ENCODE results near the gene RASD1. TPM values are rescaled to one million over a fixed set of nuclear protein-coding genes. Genes with fewer than 3 reads are reported as not detected.

RASD1 gene
- total and polyA plus RNA-seq, 4 donors, result 0.89 to 46.7 (median 14.7) TPM

DNA sequence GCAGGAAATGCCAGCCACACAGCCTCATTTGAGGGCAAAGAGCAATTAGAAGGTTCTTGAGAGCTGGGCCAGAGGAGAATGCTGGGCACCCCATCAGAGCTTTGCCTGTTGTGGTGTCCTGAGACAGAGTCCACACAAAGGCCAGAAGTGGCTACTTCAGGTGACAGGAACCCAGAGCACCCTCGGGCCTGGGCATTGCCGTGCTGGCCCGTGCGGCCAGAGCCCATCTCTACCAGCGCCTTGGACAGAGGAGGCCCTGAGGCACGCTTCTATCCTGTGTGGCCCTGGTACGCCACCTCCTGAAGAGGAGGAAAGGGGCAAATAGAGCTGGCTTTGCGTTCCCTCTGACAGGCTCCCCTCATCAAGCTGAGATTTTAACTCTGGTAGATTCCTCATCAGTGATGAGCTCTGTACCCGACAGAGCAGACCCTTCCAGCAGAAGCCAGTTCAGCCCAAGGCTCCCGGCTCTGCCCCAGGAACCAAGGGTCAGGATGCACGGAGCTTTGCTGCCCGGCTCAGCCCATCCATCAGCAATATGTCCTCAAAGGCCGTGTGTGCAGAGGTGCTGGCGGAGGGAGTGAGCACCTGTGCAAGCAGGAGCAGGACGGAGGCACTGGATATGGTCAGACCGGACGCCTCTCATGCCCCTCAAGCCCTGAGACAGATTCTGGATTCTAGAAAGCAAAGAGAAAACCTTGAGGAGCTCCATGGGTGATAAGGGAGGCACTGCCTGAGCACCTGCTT, 3.4 kb upstream of the RASD1 start:
- DNase-seq (ENCODE audit: low spot score), result no peak
- H3K9me3 ChIP-seq (ENCODE audit: control insufficient read depth in 4 of 4, low read length in 3 of 4), result no peaks in the 10 kb centered on the region

DNA sequence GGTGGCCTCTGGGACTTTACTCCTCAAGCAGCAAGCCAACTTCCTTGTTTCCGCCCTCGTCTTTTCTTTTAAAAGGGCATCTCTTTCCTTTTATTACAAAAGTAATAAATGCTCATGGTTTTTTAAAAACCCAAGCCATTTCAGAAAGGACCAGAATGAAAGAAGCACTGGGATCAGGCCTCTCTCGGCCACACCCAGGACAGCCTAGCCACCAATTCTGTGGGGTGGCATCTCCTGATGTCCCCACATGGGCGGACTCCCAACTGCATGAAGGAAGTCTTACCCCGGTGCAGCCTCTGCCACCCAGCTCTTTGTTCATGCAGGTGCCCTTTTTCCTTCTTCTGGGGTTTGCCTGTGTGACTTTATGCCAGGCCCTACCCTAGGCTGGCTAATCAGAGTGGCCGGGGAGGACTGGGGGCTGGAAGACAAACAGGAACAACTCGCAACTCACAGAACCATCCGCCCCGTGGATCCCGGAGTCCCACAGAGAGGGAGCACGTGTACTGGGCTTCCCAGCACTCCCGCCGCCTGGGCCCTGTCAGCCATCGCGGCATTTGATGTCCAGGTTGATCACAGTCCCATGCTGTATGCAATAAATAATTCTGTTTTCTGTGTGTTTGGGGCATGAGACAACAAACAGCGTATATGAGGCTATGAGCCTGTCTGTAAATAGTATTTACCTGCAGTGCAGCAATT, 2.6 kb upstream of the RASD1 start:
- Histone ChIP-seq H3K4me1 (ENCODE audit: control insufficient read depth in 4 of 4, insufficient read depth in 4 of 4, low read length in 3 of 4) (peaks cover 0 to 16% (median 7%) of the 10 kb centered on the region in 4 donors), H3K27ac (ENCODE audit: low read depth in 1 of 2, low read length in 2 of 2) (no peak overlapping the region), H3K9ac (ENCODE audit: low read depth in 1 of 2, low read length in 2 of 2) (no peak overlapping the region), H3K27me3 (ENCODE audit: control insufficient read depth in 4 of 4, insufficient read depth in 4 of 4, low read length in 3 of 4) (no peaks in the 10 kb centered on the region), H3K36me3 (ENCODE audit: control insufficient read depth in 4 of 4, insufficient read depth in 3 of 4, low read depth in 1 of 4, low read length in 3 of 4) (no peaks in the 10 kb centered on the region), H3K9me3 (ENCODE audit: control insufficient read depth in 4 of 4, low read length in 3 of 4) (no peaks in the 10 kb centered on the region), H3K4me3 (ENCODE audit: low read depth in 1 of 3, low read length in 3 of 3) (no peak overlapping the region)
- DNase-seq (ENCODE audit: low spot score), result no peak
- WGBS, result 91% methylated on average over 16 of the region's 16 CpGs
- TF ChIP-seq NR2F2 (IDR thresholded peaks at IDR 0.05) (no peak), FOXA2 (IDR thresholded peaks at IDR 0.05) (no peak), JUND (IDR thresholded peaks at IDR 0.05) (no peak), HNF4A (conservative IDR thresholded peaks at IDR 0.05) (no peak), SP1 (IDR thresholded peaks at IDR 0.05) (no peak), YY1 (IDR thresholded peaks at IDR 0.05) (no peak), HNF4G (IDR thresholded peaks at IDR 0.05) (no peak), RXRA (IDR thresholded peaks at IDR 0.05) (no peak)
- TF ChIP-seq, protein P1, sequence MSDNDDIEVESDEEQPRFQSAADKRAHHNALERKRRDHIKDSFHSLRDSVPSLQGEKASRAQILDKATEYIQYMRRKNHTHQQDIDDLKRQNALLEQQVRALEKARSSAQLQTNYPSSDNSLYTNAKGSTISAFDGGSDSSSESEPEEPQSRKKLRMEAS (IDR thresholded peaks at IDR 0.05), result no peak
- TF ChIP-seq, protein P2, sequence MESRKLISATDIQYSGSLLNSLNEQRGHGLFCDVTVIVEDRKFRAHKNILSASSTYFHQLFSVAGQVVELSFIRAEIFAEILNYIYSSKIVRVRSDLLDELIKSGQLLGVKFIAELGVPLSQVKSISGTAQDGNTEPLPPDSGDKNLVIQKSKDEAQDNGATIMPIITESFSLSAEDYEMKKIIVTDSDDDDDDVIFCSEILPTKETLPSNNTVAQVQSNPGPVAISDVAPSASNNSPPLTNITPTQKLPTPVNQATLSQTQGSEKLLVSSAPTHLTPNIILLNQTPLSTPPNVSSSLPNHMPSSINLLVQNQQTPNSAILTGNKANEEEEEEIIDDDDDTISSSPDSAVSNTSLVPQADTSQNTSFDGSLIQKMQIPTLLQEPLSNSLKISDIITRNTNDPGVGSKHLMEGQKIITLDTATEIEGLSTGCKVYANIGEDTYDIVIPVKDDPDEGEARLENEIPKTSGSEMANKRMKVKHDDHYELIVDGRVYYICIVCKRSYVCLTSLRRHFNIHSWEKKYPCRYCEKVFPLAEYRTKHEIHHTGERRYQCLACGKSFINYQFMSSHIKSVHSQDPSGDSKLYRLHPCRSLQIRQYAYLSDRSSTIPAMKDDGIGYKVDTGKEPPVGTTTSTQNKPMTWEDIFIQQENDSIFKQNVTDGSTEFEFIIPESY (IDR thresholded peaks at IDR 0.05), result no peak
- TF ChIP-seq, protein P3, sequence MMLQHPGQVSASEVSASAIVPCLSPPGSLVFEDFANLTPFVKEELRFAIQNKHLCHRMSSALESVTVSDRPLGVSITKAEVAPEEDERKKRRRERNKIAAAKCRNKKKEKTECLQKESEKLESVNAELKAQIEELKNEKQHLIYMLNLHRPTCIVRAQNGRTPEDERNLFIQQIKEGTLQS (IDR thresholded peaks at IDR 0.05), result no peak
- TF ChIP-seq, protein P4, sequence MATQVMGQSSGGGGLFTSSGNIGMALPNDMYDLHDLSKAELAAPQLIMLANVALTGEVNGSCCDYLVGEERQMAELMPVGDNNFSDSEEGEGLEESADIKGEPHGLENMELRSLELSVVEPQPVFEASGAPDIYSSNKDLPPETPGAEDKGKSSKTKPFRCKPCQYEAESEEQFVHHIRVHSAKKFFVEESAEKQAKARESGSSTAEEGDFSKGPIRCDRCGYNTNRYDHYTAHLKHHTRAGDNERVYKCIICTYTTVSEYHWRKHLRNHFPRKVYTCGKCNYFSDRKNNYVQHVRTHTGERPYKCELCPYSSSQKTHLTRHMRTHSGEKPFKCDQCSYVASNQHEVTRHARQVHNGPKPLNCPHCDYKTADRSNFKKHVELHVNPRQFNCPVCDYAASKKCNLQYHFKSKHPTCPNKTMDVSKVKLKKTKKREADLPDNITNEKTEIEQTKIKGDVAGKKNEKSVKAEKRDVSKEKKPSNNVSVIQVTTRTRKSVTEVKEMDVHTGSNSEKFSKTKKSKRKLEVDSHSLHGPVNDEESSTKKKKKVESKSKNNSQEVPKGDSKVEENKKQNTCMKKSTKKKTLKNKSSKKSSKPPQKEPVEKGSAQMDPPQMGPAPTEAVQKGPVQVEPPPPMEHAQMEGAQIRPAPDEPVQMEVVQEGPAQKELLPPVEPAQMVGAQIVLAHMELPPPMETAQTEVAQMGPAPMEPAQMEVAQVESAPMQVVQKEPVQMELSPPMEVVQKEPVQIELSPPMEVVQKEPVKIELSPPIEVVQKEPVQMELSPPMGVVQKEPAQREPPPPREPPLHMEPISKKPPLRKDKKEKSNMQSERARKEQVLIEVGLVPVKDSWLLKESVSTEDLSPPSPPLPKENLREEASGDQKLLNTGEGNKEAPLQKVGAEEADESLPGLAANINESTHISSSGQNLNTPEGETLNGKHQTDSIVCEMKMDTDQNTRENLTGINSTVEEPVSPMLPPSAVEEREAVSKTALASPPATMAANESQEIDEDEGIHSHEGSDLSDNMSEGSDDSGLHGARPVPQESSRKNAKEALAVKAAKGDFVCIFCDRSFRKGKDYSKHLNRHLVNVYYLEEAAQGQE (IDR thresholded peaks at IDR 0.05), result no peak

More for the DNA sequence above, 3.4 kb upstream of the RASD1 start:
- no peak overlapping the region for H3K9ac ChIP-seq (ENCODE audit: low read depth in 1 of 2, low read length in 2 of 2)
- no peak overlapping the region for H3K27ac ChIP-seq (ENCODE audit: low read depth in 1 of 2, low read length in 2 of 2)
- H3K36me3 ChIP-seq (ENCODE audit: control insufficient read depth in 4 of 4, insufficient read depth in 3 of 4, low read depth in 1 of 4, low read length in 3 of 4), result no peaks in the 10 kb centered on the region
- no peak overlapping the region for H3K4me3 ChIP-seq (ENCODE audit: low read depth in 1 of 3, low read length in 3 of 3)
- no peaks in the 10 kb centered on the region for H3K27me3 ChIP-seq (ENCODE audit: control insufficient read depth in 4 of 4, insufficient read depth in 4 of 4, low read length in 3 of 4)
- whole genome bisulfite sequencing, result 92% methylated on average over 17 of the region's 17 CpGs
- H3K4me1 ChIP-seq (ENCODE audit: control insufficient read depth in 4 of 4, insufficient read depth in 4 of 4, low read length in 3 of 4), result peaks cover 0 to 13% (median 6%) of the 10 kb centered on the region in 4 donors
- TF ChIP-seq SP1 (IDR thresholded peaks at IDR 0.05) (no peak), GABPA (IDR thresholded peaks at IDR 0.05 in 1 of 2, conservative IDR thresholded peaks at IDR 0.05 in 1 of 2) (no peak), NR2F2 (IDR thresholded peaks at IDR 0.05) (no peak), HNF4G (IDR thresholded peaks at IDR 0.05) (no peak)
- TF ChIP-seq, protein P5, sequence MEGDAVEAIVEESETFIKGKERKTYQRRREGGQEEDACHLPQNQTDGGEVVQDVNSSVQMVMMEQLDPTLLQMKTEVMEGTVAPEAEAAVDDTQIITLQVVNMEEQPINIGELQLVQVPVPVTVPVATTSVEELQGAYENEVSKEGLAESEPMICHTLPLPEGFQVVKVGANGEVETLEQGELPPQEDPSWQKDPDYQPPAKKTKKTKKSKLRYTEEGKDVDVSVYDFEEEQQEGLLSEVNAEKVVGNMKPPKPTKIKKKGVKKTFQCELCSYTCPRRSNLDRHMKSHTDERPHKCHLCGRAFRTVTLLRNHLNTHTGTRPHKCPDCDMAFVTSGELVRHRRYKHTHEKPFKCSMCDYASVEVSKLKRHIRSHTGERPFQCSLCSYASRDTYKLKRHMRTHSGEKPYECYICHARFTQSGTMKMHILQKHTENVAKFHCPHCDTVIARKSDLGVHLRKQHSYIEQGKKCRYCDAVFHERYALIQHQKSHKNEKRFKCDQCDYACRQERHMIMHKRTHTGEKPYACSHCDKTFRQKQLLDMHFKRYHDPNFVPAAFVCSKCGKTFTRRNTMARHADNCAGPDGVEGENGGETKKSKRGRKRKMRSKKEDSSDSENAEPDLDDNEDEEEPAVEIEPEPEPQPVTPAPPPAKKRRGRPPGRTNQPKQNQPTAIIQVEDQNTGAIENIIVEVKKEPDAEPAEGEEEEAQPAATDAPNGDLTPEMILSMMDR (IDR thresholded peaks at IDR 0.05; ENCODE audit: low read depth, low read length, missing input control), result no peak
- TF ChIP-seq, protein P3 (IDR thresholded peaks at IDR 0.05), result no peak
- TF ChIP-seq, protein P4 (IDR thresholded peaks at IDR 0.05), result no peak

Data from liver (tissue), 9 donors.